HS-5 (cell line): ENCODE data around the gene PRKCD.

Source experiments
- DNase-seq: peaks from one replicate; pipeline ENCODE4 v3.0.0-alpha.2; 2012; ENCODE audit warnings: low read depth

The PRKCD gene

DNA sequence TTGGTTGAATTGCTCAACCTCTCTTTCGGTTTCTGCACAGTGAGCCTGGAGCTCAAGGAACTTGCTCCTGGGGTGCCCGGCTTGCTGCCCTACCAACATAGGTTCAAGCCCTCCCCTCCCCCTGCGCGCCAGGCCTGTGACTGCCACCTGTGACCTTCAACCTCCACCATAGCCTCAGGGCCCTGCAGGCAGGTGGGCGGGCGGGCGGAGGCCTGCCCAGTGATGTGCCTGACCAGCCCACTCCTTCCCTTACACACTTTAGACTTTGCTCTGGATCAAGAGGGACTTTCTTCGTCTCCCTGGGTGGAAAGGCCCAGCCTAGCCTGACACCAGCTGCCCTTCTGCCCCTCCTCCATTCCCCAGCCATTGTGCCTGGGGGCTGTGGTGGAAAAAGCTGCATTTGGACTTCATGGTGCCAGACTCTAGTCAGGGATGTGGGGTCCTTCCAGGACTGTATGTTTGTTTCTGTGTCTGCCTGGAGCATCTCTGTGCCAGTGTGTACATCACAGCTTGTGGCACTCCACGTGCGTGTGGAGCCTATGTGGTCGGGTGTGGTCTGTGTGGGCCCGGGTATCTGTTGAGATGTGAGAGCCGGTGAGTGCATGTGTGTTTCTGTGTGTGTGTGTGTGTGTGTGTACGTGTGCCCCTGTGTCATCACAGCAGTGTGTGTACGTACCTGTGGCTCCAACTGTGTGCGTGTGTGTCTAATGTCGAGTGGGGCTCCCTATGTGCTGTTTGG is 9.5 kb downstream of the PRKCD start:
- no peak for DNase-seq

DNA sequence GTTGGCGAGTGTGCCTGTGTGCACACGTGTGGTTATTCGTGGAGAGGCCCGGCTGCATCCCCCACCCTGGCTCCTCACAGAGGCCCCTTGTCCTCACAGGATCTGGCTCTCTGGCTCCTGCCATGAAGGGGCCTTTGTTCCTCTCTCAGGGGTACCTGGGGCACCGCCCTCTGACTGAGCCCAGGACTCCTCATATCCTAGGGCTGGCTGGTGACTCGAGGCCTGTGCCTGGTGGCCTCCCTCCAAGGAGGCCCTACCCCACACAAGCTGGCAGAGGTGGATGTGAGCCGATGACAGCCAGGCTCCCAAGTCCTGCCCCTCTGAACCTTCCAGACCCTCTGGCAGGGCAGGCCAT is 10.0 kb downstream of the PRKCD start:
- no peak for DNase-seq

DNA sequence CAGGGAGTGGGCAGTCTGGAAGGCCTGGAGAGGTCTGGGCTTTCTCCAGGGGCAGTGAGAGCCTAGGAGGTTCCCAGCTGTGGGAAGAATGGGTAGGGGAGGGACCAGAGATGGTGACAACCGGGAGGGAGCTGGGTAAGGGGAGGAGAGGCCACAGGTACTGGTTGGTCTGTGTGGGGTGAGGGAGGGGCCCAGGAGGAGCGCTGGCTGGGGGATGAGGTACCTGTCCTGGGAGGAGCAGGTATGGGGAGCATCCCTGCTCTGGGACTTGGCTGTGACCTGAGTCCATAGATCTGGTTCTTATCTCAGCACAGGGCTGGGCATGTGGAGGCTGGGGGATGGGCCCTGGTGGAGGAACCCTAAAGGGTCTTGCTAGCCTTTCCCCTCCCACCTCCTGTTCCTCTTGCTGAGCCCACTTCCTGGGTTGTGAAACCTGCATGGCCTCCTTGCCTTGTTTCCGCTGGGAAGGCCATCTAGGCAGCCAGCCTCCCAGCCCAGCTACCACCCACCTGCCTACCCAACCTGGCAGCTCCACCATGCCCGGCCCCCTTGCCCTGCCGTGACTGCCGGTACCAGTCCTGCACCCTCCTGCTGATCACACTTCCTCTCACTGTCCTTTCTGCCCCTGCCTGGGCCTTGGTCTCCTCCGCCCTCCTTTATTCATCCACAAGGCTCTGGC is 11.0 kb downstream of the PRKCD start:
- DNase-seq, result no peak

DNA sequence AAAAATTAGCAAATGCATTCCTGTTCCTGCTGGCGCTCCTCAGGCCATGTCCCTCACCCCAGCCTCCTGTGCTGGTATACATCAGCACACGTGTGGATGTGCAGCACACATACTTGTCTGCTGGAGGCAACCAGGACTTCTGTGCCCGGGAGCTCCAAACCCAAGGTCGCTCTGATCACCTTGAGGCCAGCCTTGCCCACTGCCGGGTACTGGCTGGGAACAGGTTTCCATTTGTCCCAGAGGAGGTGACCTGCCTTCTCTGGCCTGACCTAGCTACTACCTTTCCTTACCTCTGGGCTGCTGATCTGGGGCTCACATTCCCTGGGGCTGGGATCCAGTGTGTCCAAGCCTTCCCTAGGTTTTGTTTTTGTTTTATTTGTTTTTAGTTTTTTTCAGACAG is 12.1 kb downstream of the PRKCD start:
- DNase-seq, result no peak

DNA sequence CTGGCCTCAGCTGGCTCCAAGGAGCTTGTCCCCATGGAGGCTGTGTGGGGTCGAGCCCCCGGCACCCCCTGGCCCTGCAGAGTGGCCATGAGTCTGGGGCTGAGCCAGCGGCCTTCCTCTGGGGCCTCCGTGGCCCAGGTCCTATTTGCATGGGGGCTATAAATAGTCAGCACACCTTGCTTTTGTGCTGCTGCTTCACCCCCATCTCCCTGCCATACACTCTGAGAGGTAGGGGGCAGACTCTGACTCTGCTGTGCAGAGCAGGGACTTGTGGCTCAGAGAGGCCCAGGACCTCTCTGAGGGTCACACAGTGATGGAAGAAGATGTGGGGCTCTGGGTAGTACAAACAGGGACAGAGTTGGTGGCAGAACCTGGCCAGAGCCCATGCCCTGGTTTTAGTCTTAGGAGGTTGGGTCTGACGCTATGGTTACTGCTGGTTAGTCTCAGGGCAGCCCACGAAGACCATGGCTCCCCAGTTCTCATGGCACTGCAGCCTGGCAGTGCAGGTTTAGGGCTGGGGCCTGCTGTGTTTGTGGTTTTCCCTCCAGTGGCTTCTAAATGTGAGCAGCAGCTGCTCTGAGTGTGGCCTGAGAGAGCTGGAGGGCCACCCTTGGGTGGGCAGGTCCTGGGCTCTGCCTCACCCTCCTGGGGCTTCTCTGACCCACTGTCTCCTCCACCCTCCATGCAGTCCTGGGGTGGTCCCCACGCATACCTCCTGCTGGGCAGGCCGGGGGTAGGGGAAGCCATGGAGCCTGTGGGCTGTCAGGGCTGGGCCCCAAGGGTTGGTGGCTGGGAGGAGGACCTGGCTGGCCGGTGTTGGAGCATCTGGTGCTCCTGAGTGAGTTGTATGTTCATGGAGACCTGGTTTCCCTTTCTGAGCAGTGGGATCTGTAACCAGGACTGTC is 13.6 kb downstream of the PRKCD start:
- DNase-seq, result no peak

DNA sequence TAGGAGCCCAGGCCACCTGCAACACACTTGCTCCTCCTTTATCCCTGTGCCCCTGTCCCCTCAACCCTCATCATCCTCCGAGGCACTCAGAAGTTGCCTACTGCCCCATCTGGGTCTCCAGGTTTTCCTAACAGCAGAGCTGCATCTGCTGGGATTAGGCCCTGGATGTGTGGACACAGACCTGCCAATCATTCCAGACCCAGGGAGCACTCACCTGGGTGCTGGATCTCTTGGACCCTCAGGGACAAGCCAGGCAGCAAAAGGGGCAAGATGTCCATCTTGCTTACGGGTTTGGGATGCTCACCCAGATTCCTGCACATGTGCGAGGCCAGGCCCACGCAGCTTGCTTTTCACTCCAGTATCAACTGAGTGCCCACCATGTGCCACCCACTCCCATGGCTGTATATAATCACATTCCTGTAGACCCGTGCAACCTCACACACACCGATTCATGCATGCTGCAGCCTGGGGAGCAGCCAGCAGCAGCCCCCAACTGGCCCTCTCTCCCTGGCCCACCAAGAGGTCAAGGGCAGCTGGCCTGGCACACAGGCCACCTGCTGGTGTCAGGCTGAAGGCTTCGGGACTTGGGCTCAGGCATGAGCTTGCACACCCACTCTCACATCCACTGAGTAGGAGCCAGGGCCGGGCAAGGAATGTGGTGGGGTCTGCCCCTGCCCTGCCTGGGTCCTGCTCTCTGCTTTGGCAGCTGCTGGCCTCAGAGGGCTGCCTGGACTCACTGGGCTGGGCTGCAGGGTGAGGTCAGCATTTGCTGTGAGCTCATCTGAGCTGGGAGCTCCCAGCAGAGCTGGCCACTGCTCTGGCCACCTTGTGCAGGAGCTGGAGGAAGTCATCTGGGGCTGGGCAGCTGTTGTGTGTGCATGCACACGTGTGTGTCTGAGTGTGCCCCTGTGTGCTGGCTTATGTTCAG is 14.9 kb downstream of the PRKCD start:
- no peak for DNase-seq

DNA sequence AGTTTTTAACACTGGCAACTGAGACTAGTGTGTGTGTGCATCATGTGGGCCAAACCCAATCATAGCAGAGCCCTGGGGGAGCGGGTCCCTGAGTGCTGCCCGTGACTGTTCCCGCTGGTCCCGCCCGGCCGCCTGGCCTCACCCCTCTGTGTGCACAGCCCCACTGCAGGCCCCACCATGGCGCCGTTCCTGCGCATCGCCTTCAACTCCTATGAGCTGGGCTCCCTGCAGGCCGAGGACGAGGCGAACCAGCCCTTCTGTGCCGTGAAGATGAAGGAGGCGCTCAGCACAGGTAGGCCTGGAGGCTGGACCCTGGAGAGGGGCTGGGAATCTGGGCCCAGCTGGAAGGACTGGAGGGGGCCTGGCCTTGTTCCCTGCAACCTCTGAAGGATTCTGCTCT is 17.2 kb downstream of the PRKCD start:
- DNase-seq, result no peak

DNA sequence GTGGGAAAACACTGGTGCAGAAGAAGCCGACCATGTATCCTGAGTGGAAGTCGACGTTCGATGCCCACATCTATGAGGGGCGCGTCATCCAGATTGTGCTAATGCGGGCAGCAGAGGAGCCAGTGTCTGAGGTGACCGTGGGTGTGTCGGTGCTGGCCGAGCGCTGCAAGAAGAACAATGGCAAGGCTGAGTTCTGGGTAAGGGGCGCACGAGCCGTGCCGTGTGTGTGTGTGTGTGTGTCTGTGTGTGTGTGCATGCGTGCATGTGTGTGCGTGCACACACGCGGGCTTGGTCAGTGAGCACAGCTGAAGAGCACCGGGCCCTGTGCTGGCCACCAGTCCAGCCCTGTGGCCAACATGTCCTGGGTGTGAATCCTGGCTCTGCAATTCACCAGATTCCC is 18.6 kb downstream of the PRKCD start:
- no peak for DNase-seq

DNA sequence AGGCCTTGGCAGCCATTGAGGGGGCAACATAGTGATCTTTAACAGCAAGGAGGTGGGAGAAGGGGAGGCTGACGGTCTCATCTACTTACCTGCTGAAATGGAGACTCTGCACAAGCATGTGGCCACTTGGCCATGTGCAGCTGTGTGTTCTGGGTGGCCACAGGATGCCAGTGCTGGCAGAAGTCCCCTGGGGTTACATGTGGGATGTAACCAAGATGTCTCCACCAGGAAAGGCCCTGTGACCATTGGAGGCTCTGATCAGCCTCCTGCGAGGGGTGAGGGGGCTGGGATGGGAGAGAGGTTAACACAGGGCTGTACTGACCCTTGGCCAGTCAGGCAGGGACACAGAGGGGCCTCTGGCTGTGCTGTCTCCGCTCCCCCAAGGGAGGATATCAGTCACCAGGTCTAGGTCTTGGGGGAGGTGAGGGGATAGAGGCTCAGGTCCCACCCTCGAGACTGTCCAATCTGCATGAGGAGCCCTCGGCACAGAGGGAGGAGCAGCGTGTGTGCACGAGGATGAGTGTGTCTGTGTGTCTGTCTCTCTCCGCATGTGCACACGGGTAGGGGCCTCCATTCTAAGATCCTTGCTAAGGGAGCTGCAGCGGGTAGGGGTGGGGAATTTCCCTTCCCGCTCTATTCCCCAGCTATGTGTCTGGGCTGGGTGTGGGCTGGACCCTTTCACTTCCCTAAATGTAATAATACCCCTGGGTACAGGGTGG is 19.5 kb downstream of the PRKCD start:
- no peak for DNase-seq

DNA sequence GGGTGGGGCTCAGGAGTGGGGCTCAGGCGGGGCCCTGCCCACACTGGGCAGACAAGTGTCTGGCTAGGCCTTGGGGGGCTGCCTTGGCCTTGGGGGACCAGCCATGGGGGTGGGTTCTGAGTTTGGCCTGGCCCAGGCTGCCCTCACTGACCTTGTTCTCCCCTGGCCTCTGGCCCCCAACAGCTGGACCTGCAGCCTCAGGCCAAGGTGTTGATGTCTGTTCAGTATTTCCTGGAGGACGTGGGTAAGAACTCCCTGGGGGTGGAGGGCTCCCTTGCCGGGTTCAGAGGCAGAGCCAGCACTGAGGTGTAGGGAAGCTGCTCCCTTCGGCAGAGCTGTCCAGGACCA is 20.0 kb downstream of the PRKCD start:
- DNase-seq, result no peak

DNA sequence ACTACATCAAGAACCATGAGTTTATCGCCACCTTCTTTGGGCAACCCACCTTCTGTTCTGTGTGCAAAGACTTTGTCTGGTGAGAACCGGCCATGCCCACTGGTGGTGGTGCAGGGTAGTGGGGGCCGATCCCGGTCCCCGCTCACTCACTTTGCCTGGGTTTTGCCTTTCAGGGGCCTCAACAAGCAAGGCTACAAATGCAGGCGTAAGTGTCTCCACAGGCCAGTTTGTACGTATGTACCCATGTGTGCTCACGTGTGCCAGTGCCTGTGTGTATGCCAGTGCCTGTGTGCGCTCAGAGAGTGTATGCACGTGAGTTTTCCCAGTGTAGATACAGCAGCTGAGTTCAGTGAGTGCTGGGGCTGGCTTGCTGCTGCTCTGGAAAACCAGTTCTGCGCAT is 20.5 kb downstream of the PRKCD start:
- DNase-seq, result no peak

DNA sequence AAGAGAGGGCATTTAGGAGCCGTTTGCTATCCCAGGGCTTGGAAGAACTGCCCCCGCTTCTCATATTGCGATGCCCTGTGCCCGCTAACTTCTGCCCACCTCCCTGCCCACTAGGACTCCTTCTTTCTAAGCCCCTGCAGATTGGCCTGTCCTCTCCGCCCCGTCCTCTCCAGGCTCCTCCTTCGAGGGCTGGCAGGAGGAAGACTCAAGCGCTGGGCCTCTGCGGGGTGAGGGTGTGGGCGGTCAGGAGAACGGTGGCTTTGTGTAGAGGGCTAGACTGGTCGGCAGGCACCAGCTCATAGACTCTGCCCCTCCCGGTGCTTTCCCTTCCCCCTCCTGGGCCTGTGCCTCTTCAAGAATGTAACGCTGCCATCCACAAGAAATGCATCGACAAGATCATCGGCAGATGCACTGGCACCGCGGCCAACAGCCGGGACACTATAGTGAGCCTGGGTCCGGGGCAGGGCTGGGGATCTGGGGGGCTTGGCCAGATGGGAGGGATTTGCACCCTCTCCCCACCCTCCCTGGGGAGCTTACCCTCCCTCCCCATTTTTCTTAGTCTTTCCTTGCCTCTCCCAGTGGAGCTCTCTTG is 21.9 kb downstream of the PRKCD start:
- no peak for DNase-seq

DNA sequence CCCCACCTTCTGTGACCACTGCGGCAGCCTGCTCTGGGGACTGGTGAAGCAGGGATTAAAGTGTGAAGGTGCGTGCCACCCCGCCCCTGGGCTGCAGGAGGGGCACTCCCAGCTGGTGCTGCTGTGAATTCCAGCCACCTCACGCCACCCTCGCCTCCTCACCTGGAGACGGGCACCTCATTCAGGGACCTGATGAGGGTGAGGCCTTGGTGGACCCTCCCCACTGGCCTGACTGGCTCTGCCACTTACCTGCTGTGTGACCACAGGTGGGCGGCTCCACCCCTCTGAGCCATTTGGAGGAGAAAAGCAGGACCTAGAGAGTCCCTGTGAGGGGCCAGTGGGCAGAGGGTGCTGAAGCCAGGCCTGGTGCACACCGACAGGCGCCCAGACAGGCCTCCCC is 22.5 kb downstream of the PRKCD start:
- DNase-seq, result no peak

DNA sequence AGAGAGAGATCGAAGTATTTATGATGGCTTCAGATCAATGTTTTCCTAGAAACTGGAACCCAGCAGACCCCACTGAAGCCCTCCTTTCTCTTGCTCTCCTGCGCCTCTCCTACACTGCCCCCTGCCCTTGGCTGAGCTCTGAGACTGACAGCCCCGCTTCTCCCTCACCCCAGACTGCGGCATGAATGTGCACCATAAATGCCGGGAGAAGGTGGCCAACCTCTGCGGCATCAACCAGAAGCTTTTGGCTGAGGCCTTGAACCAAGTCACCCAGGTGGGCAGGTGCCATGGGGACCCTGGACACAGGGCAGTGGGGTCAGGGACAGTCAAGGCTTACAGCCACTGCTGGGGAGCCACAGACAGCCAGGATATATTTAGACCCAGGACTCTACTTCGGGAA is 23.7 kb downstream of the PRKCD start:
- no peak for DNase-seq

DNA sequence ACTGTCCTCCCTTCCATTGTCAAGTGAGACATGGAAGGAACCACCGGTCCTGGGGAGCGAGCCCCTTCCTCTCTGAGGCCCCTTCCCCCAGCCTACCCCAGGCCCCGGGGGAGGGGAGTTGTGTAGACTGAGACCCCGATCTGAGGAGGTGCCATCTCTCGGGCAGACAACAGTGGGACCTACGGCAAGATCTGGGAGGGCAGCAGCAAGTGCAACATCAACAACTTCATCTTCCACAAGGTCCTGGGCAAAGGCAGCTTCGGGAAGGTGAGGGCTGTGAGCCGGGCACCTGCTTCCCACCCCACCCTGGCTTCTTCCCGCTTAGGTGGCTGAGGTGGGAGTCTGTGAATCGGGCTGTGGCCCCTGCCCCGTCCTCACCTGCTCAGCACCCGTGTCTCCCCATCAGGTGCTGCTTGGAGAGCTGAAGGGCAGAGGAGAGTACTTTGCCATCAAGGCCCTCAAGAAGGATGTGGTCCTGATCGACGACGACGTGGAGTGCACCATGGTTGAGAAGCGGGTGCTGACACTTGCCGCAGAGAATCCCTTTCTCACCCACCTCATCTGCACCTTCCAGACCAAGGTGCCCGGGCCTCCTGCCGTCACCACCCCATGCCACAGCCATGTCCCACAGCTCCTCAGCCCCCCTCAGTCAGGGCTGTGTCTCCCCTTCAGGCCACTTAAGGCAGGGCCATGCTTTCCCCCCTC is 24.9 kb downstream of the PRKCD start:
- DNase-seq, result no peak

DNA sequence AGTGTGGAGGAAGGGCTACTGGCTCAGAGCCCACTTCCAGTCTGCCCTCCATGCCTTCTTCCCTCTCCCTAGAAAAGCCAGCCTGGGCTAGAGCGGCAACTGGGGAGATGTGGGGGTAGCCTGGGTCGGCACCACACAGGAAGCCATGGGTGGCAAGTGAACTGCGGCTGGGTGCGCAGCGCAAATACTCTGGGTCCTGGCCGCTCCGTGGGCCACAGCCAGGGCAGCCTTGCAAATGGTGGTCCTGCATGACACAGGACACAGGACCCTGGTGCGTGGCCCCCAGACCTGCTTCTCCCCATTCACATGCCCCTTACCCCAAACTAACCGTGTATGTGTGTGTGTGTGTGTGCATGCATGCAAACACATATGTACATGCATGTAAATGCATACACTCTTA is 25.7 kb downstream of the PRKCD start:
- DNase-seq, result no peak

DNA sequence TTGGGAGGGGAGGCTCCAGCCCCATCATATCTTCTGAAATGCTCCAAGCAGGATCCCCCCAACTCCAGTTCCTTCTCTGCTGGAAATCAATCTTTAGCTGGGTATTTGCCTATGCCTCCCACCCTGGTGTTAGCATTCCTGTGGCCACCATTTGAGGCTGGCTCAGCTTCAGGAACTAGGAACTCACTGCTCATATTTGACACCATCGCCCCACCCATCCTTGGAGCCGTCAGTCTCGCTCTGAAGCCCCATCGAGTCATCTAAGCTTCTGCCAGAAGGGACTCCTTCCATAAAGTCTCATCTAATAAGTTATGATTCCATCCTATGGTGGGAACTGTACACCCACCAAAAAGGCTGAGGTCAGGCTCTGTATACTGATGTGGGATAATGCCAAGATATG is 26.4 kb downstream of the PRKCD start:
- no peak for DNase-seq

DNA sequence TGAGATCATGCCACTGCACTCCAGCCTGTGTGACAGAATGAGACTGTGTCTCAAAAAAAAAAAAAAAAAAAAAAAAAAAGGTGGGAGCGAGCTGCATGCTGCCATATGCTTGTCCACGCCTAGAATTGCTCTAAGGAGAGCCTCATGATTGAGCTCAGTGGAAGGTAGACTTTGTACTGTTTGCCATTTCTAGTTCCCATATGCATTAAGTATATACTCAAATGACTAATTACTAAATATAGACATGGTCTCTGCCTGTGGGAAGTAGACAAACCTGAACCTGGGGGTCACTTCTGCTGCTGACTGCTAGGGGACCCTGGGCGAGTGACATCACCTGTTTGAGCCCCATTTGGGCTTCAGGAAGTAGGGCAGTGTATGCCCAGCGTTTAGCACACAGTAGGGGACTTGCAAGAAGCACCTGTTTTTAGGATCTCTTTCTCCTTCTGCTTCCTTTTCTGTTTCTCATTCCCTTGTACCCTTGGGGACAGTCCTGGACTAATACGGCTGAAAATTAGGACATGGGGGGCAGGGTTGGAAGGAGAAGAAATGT is 27.2 kb downstream of the PRKCD start:
- DNase-seq, result no peak

DNA sequence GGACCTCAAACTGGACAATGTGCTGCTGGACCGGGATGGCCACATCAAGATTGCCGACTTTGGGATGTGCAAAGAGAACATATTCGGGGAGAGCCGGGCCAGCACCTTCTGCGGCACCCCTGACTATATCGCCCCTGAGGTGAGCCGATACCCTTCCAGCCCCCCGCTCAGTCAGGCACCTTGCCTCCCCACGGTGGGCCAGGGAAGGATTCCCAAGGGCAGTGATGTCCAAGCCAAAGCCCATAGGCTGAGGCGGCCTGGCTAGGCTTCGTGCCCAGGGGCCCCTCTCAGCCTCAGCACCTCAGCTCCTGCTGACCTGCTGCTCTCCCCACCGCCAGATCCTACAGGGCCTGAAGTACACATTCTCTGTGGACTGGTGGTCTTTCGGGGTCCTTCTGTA is 27.7 kb downstream of the PRKCD start:
- DNase-seq, result no peak

DNA sequence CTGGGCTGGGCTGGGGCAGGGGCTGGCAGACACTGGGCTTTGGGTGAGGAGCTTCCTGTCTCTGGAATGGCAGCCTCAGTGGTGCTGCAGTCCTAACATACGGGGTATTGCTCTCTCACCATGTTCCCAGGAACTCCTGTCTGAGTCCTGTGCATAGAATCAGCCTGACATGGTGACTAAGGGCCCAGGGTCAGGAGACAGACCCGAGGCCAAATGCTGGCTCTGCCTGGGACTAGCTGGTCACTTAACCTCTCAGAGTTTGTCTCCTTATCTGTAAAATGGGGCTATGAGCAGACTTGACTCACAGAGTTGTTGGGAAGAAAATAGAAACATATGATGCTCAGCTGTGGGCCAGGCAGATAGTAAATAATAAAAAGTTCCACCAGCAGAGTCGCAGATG is 28.3 kb downstream of the PRKCD start:
- no peak for DNase-seq
